Stomach (tissue), 4 donors: Measurements from ENCODE around the gene PRKRA.

Experiments
- EP300 ChIP-seq: sonication (generic); formaldehyde crosslinking; IDR thresholded peaks from one replicate; pipeline ENCODE4 v1.6.1; 2017; ENCODE audit warnings: antibody characterized with exemption
- POLR2A ChIP-seq, 4 donors: fragments of 450-650 bp; IDR thresholded peaks; one replicate each; pipeline ENCODE4 v1.6.1; 2016; ENCODE audit warnings: antibody characterized with exemption in 4 of 4, control low read depth in 2 of 4, mild to moderate bottlenecking in 1 of 4, moderate library complexity in 1 of 4
- POLR2AphosphoS5 ChIP-seq, 3 donors: sonication (generic); formaldehyde crosslinking; IDR thresholded peaks; one replicate each; pipeline ENCODE4 v1.6.1; 2016; ENCODE audit warnings: antibody characterized with exemption in 3 of 3
- TF ChIP-seq, protein P1 (sequence below), 7 experiments: fragments of 450-650 bp in 4 of 7; fragments of 200-600 bp in 3 of 7; sonication (generic) in 3 of 7; IDR thresholded peaks; one replicate each; pipeline ENCODE4 v1.5.1; 2016 to 2019; ENCODE audit warnings: antibody characterized with exemption in 7 of 7, control low read depth in 2 of 7, mild to moderate bottlenecking in 1 of 7

DNA sequence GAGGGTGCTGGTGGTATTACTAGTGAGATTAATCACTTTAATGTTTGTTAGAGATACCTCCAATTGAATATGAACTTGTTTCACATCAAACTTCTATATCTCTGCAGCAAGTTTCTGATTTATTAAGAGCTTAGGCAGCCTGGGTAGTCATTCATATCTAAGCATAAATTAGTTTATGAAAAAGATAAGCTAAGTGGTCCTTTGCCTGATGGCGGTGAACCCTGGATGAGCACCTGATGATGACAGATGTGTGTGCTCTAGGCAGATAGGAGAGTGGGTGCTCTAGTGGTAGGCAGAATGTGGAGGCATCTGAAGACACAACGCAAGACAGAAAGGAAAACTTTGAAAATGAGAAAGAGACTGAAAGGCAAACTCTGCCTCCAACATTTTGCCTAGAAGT lies 22.4 kb upstream of the PRKRA start:
- TF ChIP-seq POLR2A (IDR thresholded peaks at IDR 0.05) (no peak), POLR2AphosphoS5 (IDR thresholded peaks at IDR 0.05) (no peak), EP300 (no peak)
- TF ChIP-seq, protein P1, sequence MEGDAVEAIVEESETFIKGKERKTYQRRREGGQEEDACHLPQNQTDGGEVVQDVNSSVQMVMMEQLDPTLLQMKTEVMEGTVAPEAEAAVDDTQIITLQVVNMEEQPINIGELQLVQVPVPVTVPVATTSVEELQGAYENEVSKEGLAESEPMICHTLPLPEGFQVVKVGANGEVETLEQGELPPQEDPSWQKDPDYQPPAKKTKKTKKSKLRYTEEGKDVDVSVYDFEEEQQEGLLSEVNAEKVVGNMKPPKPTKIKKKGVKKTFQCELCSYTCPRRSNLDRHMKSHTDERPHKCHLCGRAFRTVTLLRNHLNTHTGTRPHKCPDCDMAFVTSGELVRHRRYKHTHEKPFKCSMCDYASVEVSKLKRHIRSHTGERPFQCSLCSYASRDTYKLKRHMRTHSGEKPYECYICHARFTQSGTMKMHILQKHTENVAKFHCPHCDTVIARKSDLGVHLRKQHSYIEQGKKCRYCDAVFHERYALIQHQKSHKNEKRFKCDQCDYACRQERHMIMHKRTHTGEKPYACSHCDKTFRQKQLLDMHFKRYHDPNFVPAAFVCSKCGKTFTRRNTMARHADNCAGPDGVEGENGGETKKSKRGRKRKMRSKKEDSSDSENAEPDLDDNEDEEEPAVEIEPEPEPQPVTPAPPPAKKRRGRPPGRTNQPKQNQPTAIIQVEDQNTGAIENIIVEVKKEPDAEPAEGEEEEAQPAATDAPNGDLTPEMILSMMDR (IDR thresholded peaks at IDR 0.05): no peak
